A549 (cell line): ENCODE measurements around the gene CAMK1. TPM values are rescaled to one million over a fixed set of nuclear protein-coding genes. Genes with fewer than 3 reads are reported as not detected.

ENCODE experiments used
- ATAC-seq, 2 experiments: fragments of 200-7000 bp in 1 of 2; fragments of >200 bp in 1 of 2; cut with Nextera tagmentation in 1 of 2; cut with Tn5 transposase in 1 of 2; 3 replicates each; pipeline versions ENCODE4 v1.8.0 to v1.9.1; 2018 to 2020; ENCODE audit warnings: mild to moderate bottlenecking in 1 of 2, moderate library complexity in 1 of 2
- CTCF ChIA-PET: fragments of 300-600 bp; sonication (Branson Sonifier 250); formaldehyde crosslinking; extraction: SDS; loops from one replicate; lab custom pipeline; 2021; ENCODE audit warnings: antibody characterized with exemption, inconsistent platforms; lab: Yijun Ruan, JAX
- POLR2A ChIA-PET: fragments of 350-600 bp; formaldehyde crosslinking; extraction: SDS; loops from one replicate; lab custom pipeline; 2021; ENCODE audit warnings: antibody characterized with exemption, inconsistent platforms; lab: Yijun Ruan, JAX
- DNase-seq, 2 experiments: peaks; one replicate each; pipeline versions ENCODE4 v3.0.0 to v3.0.0-alpha.2; 2011 to 2016; ENCODE audit warnings: low read depth in 1 of 2, low spot score in 1 of 2
- FAIRE-seq: peaks from 2 replicates; lab custom pipeline; 2011; peaks lifted over from hg19 to GRCh38; lab: Jason Lieb, UNC
- H3K27ac ChIP-seq, 2 experiments: fragments of >200 bp; sonication (Bioruptor Twin); formaldehyde crosslinking; 3 replicates each; pipeline ENCODE4 v1.5.1; 2016 to 2017
- H3K4me1 ChIP-seq: fragments of >200 bp; sonication (Bioruptor Twin); formaldehyde crosslinking; 3 replicates; pipeline ENCODE4 v1.6.1; 2016
- H3K4me2 ChIP-seq: fragments of >200 bp; sonication (Bioruptor Twin); formaldehyde crosslinking; 3 replicates; pipeline ENCODE4 v1.6.1; 2016
- H3K4me3 ChIP-seq: fragments of >200 bp; sonication (Bioruptor Twin); formaldehyde crosslinking; 3 replicates; pipeline ENCODE4 v1.5.1; 2016
- H3K9me3 ChIP-seq: fragments of >200 bp; sonication (Bioruptor Twin); formaldehyde crosslinking; 3 replicates; pipeline ENCODE4 v1.6.1; 2016
- ATOH8 ChIP-seq: fragments of 250-450 bp; sonication (Bioruptor Pico); IDR thresholded peaks from 2 replicates; pipeline ENCODE4 v1.5.0; 2020; ENCODE audit warnings: low read depth, mild to moderate bottlenecking, moderate library complexity
- BHLHE40 ChIP-seq: IDR thresholded peaks from 2 replicates; pipeline ENCODE4 v1.6.1; 2012; ENCODE audit warnings: low read depth, low read length, inconsistent platforms
- CBX8 ChIP-seq: fragments of 200-600 bp; sonication (generic); IDR thresholded peaks from 2 replicates; pipeline ENCODE4 v1.6.1; 2016
- CEBPB ChIP-seq, 2 experiments: fragments of >200 bp in 1 of 2; sonication (Bioruptor Twin) in 1 of 2; formaldehyde crosslinking in 1 of 2; IDR thresholded peaks; 2 replicates each; pipeline ENCODE4 v1.6.1; 2012 to 2016
- CHD4 ChIP-seq: fragments of 200-600 bp; sonication (generic); IDR thresholded peaks from 2 replicates; pipeline ENCODE4 v1.6.1; 2016; ENCODE audit warnings: antibody characterized with exemption, mild to moderate bottlenecking, borderline replicate concordance
- CTCF ChIP-seq: fragments of >200 bp; sonication (Bioruptor Twin); formaldehyde crosslinking; IDR thresholded peaks from 3 replicates; pipeline ENCODE4 v1.5.1; 2016
- EHF ChIP-seq: fragments of 250-450 bp; sonication (Bioruptor Pico); IDR thresholded peaks from 2 replicates; pipeline ENCODE4 v1.5.0; 2020; ENCODE audit warnings: mild to moderate bottlenecking
- ELK1 ChIP-seq: fragments of 150-350 bp; IDR thresholded peaks from 2 replicates; pipeline ENCODE4 v1.6.1; 2014; ENCODE audit warnings: low read depth, mild to moderate bottlenecking, low read length
- FOSB ChIP-seq: fragments of 250-450 bp; sonication (Bioruptor Pico); IDR thresholded peaks from 2 replicates; pipeline ENCODE4 v1.5.0; 2020; ENCODE audit warnings: mild to moderate bottlenecking, moderate library complexity
- FOXS1 ChIP-seq: fragments of 250-450 bp; sonication (Bioruptor Pico); IDR thresholded peaks from 2 replicates; pipeline ENCODE4 v1.5.0; 2020; ENCODE audit warnings: mild to moderate bottlenecking, moderate library complexity
- HDAC2 ChIP-seq: fragments of 200-600 bp; sonication (generic); IDR thresholded peaks from 2 replicates; pipeline ENCODE4 v1.6.1; 2016
- HOXA7 ChIP-seq: fragments of 250-450 bp; sonication (Bioruptor Pico); IDR thresholded peaks from 2 replicates; pipeline ENCODE4 v1.5.0; 2020; ENCODE audit warnings: mild to moderate bottlenecking, moderate library complexity
- HOXB5 ChIP-seq: fragments of 250-450 bp; sonication (Bioruptor Pico); IDR thresholded peaks from 2 replicates; pipeline ENCODE4 v1.5.0; 2020; ENCODE audit warnings: mild to moderate bottlenecking, moderate library complexity
- JUN ChIP-seq, 2 experiments: fragments of >200 bp; sonication (Bioruptor Twin); formaldehyde crosslinking; IDR thresholded peaks; 2 replicates in 1 of 2; 3 replicates in 1 of 2; pipeline ENCODE4 v1.6.1; 2016 to 2017
- KDM1A ChIP-seq: fragments of 200-600 bp; sonication (generic); IDR thresholded peaks from 2 replicates; pipeline ENCODE4 v1.6.1; 2016; ENCODE audit warnings: low read depth, mild to moderate bottlenecking
- KDM5A ChIP-seq: fragments of 200-600 bp; sonication (generic); IDR thresholded peaks from 2 replicates; pipeline ENCODE4 v1.6.1; 2016; ENCODE audit warnings: antibody characterized with exemption, mild to moderate bottlenecking
- MAZ ChIP-seq: fragments of 150-350 bp; IDR thresholded peaks from 2 replicates; pipeline ENCODE4 v1.6.1; 2014; ENCODE audit warnings: antibody characterized with exemption, low read depth, low read length, borderline replicate concordance
- NFE2L2 ChIP-seq: fragments of 150-350 bp; conservative IDR thresholded peaks from 2 replicates; pipeline ENCODE4 v1.6.1; 2014; ENCODE audit warnings: low read length
- PHF8 ChIP-seq: fragments of 200-600 bp; sonication (generic); IDR thresholded peaks from 2 replicates; pipeline ENCODE4 v1.6.1; 2016; ENCODE audit warnings: low read depth, mild to moderate bottlenecking, antibody characterized with exemption, moderate library complexity, borderline replicate concordance
- POLR2A ChIP-seq: IDR thresholded peaks from 2 replicates; pipeline ENCODE4 v1.6.1; 2012; ENCODE audit warnings: mild to moderate bottlenecking, low read length
- RAD21 ChIP-seq, 2 experiments: fragments of >200 bp in 1 of 2; sonication (Bioruptor Twin) in 1 of 2; formaldehyde crosslinking in 1 of 2; IDR thresholded peaks in 1 of 2; conservative IDR thresholded peaks in 1 of 2; 2 replicates in 1 of 2; 3 replicates in 1 of 2; pipeline ENCODE4 v1.6.1; 2012 to 2018; ENCODE audit warnings: inconsistent platforms in 1 of 2
- RARB ChIP-seq: fragments of 250-450 bp; sonication (Bioruptor Pico); IDR thresholded peaks from 2 replicates; pipeline ENCODE4 v1.8.0; 2021; ENCODE audit warnings: mild to moderate bottlenecking, moderate library complexity
- SMC3 ChIP-seq: fragments of >200 bp; sonication (Bioruptor Twin); formaldehyde crosslinking; IDR thresholded peaks from 3 replicates; pipeline ENCODE4 v1.6.1; 2018; ENCODE audit warnings: inconsistent platforms
- SREBF2 ChIP-seq: fragments of 450-650 bp; IDR thresholded peaks from 2 replicates; pipeline ENCODE4 v1.6.1; 2014; ENCODE audit warnings: mild to moderate bottlenecking, moderate library complexity
- TFCP2L1 ChIP-seq: fragments of 250-450 bp; sonication (Bioruptor Pico); IDR thresholded peaks from 2 replicates; pipeline ENCODE4 v1.5.0; 2021; ENCODE audit warnings: mild to moderate bottlenecking
- TP53 ChIP-seq: fragments of 250-450 bp; sonication (Bioruptor Pico); IDR thresholded peaks from 2 replicates; pipeline ENCODE4 v1.5.0; 2021; ENCODE audit warnings: mild to moderate bottlenecking, moderate library complexity
- ZC3H11A ChIP-seq: fragments of 450-650 bp; IDR thresholded peaks from 2 replicates; pipeline ENCODE4 v1.6.1; 2014; ENCODE audit warnings: antibody characterized with exemption, mild to moderate bottlenecking
- ZFP36 ChIP-seq: fragments of 450-650 bp; IDR thresholded peaks from 2 replicates; pipeline ENCODE4 v1.6.1; 2014; ENCODE audit warnings: borderline replicate concordance; ENCODE audit not compliant: partially characterized antibody
- WGBS: methylation state at CpG from one replicate; pipeline ENCODE4 v1.1.6; 2017; ENCODE audit errors: missing lambda C conversion rate; 5-methylcytosine and 5-hydroxymethylcytosine counted together
- polyA plus RNA-seq, 4 experiments: library from polyadenylated mRNA; depleted of rRNA in 3 of 4; stranded (reverse); fragments of >200 nt; fragmentation: RNase III in 1 of 4; extraction: RNeasy Plus Mini Kit Qiagen cat#74134 plus additional on column Dnase treatment in 1 of 4; gene quantifications; 2 replicates in 3 of 4; 3 replicates in 1 of 4; pipeline ENCODE4 v1.2.3, GENCODE V29; 2011 to 2017
- TF ChIP-seq, protein P1 (sequence below): fragments of >200 bp; sonication (Bioruptor Twin); formaldehyde crosslinking; IDR thresholded peaks from 3 replicates; pipeline ENCODE4 v1.6.1; 2016
- TF ChIP-seq, protein P2 (sequence below): fragments of 250-450 bp; sonication (Bioruptor Pico); IDR thresholded peaks from 2 replicates; pipeline ENCODE4 v1.5.0; 2021; ENCODE audit warnings: mild to moderate bottlenecking, moderate library complexity, borderline replicate concordance
- TF ChIP-seq, protein P3 (sequence below): IDR thresholded peaks from 2 replicates; pipeline ENCODE4 v1.6.1; 2012; ENCODE audit warnings: low read depth, borderline replicate concordance

CAMK1 gene
- polyA plus RNA-seq, 2 of the 4 experiments (the other 2 are of a cell fraction): 13.5 to 15.6 TPM

- ChIA-PET CTCF (interaction anchor here (0.7 to 1.8 kb wide), 8 partner anchors 9 to 153 kb away, joined by 3 to 5 read pairs (median 4); no protein-coding TSS in a partner anchor), POLR2A (interaction anchor here (0.7 to 1.6 kb wide), 15 partner anchors 9 to 334 kb away, joined by 3 to 17 read pairs (median 3); partner anchors contain the start of genes BRPF1, CAMK1, CRELD1 and OGG1)
- Histone ChIP-seq H3K4me2 (peak overlapping the region; percentile 99), H3K27ac (peak overlapping the region; percentile 95 to 97), H3K4me1 (peaks cover 21% of the 10 kb centered on the region), H3K4me3 (peak overlapping the region; percentile 68), H3K9me3 (no peaks in the 10 kb centered on the region)
- ATAC-seq (peak; percentile 51 to 57), DNase-seq (peak in 1 of 2 experiments; percentile 61), FAIRE-seq (no peak)
- TF ChIP-seq SMC3 (no peak), FOSB (CRISPR knock-in tag) (no peak), TP53 (CRISPR knock-in tag) (peak; percentile 84; the same call in 1 of the 2 replicates), HOXA7 (no peak), ATOH8 (CRISPR knock-in tag) (no peak), BHLHE40 (no peak), ZFP36 (no peak), CEBPB (IDR thresholded peaks at IDR 0.05) (no peak), ZC3H11A (no peak), HOXB5 (CRISPR knock-in tag) (no peak), NFE2L2 (no peak), HDAC2 (no peak), CHD4 (no peak), KDM5A (peak; percentile 53), POLR2A (no peak), MAZ (no peak), EHF (CRISPR knock-in tag) (no peak), PHF8 (peak; percentile 90; the same call in 1 of the 2 replicates), JUN (IDR thresholded peaks at IDR 0.05) (no peak), RARB (CRISPR knock-in tag) (0 out of 2 replicates have a peak, but pooled peaks have one; percentile 16), RAD21 (conservative IDR thresholded peaks at IDR 0.05 in 1 of 2, IDR thresholded peaks at IDR 0.05 in 1 of 2) (no peak), ELK1 (no peak), CBX8 (no peak), KDM1A (no peak), TFCP2L1 (CRISPR knock-in tag) (no peak), SREBF2 (no peak), CTCF (no peak), FOXS1 (CRISPR knock-in tag) (no peak)
- TF ChIP-seq, protein P1, sequence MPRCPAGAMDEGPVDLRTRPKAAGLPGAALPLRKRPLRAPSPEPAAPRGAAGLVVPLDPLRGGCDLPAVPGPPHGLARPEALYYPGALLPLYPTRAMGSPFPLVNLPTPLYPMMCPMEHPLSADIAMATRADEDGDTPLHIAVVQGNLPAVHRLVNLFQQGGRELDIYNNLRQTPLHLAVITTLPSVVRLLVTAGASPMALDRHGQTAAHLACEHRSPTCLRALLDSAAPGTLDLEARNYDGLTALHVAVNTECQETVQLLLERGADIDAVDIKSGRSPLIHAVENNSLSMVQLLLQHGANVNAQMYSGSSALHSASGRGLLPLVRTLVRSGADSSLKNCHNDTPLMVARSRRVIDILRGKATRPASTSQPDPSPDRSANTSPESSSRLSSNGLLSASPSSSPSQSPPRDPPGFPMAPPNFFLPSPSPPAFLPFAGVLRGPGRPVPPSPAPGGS: no peak
- TF ChIP-seq, protein P2, sequence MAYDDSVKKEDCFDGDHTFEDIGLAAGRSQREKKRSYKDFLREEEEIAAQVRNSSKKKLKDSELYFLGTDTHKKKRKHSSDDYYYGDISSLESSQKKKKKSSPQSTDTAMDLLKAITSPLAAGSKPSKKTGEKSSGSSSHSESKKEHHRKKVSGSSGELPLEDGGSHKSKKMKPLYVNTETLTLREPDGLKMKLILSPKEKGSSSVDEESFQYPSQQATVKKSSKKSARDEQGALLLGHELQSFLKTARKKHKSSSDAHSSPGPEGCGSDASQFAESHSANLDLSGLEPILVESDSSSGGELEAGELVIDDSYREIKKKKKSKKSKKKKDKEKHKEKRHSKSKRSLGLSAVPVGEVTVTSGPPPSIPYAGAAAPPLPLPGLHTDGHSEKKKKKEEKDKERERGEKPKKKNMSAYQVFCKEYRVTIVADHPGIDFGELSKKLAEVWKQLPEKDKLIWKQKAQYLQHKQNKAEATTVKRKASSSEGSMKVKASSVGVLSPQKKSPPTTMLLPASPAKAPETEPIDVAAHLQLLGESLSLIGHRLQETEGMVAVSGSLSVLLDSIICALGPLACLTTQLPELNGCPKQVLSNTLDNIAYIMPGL (CRISPR knock-in tag): no peak
- TF ChIP-seq, protein P3, sequence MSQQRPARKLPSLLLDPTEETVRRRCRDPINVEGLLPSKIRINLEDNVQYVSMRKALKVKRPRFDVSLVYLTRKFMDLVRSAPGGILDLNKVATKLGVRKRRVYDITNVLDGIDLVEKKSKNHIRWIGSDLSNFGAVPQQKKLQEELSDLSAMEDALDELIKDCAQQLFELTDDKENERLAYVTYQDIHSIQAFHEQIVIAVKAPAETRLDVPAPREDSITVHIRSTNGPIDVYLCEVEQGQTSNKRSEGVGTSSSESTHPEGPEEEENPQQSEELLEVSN: no peak
- WGBS: under 1% methylated on average over 11 of the region's 23 CpGs
Observed at GRCh38 chr3:9793161-9793781, 23.5 kb upstream of the CAMK1 start.
